Eye (tissue), 1 donor: Measurements from ENCODE around the gene TMC8.
A peak's percentile ranks its signal among the peaks of the same experiment; 100 is the strongest.
"Not testable (repeated sequence)": the region's sequence is repeated elsewhere in the genome, so short reads cannot be mapped to it uniquely, and the experiment has no call there.

Experiments
- DNase-seq: peaks from one replicate; pipeline ENCODE4 v3.0.0-alpha.2; 2015

Gene TMC8

DNA sequence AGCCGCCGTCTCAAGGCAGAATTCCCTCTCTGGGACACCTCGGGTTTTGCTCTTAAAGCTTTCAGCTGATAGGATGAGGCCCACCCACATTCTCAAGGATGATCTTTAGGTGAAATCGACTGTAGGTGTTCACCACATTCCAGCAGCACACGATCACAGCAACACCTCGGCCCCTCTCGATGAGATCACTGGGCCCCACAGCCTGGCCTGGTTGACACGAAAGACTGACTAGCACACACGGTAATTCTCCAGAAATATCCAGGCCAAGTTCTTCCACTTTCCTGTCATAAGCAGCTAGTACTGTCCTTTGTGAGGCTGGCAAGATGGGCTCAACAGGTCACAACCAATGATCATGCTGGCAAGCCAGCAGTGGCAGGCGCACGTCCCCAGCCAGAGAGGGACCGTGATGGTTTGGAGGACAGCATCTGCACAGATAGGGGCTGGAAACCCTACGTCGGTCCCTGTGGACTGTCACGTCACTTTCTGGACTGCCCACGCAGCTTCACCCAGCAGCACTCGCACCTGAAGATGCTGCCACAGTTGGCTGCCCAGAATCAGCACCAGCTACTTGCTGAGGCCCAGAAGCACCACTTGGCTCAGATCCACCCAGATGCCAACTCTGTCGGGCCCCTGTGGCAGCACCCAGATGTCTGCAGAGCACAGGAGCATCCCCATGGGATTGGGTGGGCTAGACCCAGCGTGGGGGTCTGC is 19.4 kb upstream of the TMC8 start:
- DNase-seq, result no peak

DNA sequence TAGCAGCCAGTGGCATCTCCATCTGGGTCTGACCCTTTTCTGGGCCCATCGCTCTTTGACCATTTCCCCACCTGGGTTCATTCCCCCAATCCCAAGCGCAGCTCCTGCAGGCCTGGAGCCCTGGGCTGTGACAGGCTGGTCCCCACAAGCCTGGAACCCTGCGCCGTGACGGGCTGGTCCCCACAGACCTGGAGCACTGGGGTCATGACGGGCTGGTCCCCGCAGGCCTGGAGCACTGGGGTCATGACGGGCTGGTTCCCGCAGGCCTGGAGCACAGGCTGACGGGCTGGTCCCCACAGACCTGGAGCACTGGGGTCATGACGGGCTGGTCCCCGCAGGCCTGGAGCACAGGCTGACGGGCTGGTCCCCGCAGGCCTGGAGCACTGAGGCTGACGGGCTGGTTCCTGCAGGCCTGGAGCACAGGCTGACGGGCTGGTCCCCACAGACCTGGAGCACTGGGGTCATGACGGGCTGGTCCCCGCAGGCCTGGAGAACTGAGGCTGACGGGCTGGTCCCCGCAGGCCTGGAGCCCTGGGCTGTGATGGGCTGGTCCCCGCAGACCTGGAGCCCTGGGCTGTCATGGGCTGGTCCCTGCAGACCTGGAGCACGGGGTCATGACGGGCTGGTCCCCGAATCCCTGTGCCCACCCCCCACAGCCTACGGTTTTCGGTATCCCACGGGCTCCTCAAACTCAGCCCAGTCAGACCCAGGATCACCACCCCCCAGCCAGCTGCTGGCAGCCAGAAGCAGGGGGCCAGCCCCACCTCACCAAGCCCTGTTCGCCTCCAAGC is 18.6 kb upstream of the TMC8 start:
- DNase-seq, result no peak

DNA sequence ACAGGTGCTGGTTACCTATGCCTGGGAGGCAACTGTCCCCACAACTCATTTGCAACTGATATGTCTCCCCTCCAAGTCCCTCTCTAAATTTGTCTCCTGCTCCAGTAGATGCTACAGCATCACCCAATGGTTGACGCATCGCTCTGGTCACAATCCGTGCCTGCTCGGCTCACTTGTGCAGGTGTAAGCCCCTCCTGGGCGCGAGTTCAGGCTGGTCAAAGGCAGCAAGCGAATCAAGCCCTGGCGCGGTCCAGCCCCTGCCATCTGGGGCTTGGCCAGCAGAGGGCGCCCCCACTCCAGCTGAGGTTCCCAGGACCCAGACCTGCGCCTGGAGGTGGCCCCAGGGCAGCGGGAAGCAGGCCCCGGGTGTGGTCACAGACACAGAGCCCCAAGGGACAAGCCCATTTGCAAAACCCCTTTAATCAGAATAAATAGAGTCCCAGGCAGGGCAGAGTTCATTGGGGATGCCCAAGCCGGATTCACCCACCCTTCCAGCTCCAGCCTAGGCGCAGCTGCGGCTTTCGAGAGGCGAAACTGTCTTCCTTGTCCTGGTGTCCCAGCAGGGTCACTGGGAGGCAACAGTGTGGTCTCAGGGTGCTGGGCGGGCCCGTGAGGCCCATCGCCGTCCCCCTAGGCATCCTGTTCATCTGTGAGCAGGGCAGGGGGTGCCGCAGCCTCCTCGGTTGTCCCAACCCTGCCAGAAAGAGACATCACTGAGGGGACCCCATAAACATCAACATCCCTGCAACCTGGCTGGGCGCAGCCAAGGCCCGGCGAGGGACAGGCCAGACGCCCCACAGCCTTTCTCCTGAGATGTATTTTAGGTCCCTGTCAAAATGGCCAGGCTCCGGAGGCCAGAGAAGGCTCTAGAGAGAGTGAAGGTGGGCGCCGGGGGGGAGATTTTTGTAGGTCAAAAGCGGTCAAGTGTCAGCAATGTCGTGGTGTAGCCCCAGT is 17.8 kb upstream of the TMC8 start:
- peak; percentile 85 for DNase-seq

DNA sequence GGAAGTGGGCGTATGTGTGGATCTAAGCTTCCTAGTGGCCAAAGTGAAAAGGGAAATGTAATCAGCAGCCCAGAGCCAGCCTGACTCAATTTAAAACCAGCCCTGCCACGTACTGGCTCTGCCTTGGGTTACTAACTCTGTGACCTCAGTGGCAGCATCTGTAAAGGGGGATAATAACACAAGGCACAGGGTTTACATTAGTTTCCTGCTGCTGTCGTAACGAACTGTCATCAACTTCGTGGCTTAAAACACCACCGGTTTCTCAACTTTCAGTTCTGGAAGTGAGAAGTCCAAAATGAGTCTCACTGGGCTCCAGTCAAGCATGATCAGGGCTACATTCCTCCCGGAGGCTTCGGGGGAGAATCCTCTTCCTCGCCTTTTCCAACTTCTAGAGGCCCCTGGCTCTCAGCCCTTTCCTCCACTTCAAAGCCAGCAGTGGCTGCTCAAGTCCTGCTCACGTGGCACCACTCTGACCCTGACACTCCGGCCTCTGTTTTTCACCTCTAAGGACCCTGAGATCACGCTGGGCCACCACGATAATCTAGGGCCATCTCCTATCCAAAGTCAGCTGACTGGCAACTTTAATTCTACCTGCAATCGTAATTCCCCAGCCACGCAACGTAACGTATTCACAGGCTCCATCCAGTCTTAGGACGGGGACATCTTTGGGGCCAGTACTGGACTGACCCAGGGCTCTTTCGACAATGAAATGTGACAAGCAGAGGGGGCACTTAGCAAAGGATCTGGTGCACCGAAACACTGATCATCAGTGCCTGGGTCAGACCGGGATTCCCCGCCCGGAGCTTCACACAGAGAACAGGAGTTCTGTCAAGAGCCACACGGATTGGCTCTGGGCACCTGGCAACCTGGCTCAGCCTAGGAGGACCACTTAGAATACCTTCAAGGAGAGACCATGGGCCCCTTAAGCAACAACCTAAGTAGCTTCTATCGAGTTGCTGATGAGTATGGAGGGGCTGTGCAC is 16.5 kb upstream of the TMC8 start:
- no peak for DNase-seq

DNA sequence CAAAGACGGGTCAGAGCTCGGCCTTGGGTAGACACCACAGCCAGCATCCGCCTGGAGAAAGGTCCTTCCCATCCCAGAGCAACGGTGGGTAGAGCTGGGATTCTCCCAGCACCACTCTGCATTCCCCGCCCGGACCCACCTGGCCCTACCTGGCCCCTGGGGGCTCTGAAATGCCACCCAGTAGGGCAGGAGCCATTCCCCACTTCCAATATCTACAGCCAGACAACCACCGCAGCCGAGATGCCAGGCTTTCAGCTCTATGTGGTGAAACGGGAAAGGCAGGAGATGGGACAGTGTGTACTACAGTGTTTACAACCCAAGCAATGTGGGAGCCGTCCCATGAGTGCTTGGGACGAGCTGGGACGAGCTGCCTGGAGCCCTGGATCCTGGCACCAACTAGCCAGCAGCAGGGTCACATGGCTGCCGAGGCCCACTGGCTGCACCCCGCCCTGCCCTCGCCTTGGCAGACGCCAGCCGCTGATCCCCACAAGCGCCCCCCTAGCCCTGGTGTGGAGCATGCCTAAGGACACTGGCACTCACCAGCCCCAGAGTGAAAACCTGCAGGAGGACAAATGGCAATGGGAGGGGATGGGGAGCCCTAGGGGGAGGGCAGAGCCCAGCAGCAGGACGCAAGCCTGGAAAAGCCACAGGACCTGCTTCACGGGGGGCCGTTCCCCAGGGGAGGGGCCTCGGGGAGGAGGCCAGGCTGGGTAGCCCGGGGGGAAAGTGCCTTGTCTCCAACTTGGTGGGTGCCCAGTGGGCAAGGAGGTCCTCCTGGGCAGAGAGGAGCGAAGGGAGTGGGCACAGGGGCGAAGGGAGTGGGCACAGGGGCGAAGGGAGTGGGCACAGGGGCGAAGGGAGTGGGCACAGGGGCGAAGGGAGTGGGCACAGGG is 15.5 kb upstream of the TMC8 start:
- DNase-seq, result no peak

DNA sequence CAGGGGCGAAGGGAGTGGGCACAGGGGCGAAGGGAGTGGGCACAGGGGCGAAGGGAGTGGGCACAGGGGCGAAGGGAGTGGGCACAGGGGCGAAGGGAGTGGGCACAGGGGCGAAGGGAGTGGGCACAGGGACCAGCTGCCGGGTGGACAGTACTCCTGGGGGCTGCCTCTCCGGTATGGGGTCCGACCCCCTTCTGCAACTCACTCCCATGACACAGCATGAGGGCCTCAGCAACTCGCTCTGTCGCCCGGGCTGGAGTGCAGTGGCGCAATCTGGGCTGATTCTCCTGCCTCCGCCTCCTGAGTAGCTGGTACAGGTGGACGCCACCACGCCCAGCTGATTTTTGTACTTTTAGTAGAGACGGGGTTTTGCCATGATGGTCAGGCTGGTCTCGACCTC is 14.8 kb upstream of the TMC8 start:
- not testable (repeated sequence) for DNase-seq

DNA sequence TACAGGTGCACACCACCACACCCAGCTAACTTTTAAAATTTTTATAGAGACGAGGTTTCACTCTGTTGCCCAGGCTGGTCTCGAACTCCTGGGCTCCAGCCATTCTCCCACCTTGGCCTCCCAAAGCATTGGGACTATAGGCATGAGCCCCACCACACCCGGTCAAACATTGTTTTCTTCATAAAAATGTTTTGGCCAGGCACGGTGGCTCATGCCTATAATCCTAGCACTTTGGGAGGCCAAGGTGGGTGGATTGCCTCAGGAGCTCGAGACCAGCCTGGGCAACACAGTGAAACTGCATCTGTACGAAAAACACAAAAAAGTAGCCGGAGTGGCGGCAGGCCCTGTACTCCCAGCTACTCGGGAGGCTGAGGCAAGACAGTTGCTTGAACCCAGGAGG is 14.2 kb upstream of the TMC8 start:
- DNase-seq, result no peak

DNA sequence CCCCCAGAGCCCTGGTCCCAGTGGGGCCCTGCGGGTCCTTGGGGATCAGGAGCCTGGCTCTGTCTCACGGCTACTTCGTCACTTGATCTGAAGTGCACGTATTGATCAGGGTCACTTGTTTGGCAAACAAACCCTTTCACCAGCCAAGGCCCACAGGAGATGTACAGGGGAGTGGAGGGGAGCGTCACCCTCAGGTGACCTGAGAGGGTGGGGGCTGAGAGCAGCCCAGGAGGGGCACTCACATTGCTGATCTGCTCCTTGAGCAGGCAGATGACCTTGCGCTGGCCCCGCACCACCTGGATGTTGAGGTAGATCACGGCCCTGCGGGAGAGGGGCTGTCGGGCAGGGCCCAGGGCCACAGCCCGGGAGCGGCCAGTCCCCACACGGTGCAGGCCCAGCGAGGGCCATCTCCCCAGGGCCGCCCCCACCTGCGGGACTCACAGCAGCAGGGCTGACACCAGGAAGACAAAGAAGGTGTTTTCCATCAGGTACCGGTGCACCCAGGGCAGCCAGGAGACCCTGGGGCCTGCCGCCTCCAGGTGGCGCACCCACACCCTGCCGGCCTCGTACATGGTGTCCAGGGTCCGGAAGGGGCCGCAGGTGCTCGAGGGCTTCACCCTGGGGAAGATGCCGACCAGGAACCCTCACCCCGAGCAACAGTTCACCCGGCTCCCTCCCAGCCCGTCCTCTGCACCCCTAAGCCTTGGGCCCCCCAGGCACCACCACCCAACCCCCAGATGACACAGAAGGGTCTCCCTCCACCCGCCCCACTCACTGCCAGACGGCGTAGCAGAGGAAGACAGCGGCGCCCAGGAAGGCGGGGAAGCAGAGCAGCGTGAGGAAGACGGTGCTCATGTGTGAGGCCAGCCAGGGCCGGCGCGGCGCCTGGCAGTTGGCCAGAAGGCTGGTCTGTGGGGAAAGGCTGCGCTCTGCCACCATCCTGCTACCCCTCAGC is 13.3 kb upstream of the TMC8 start:
- DNase-seq, result no peak

DNA sequence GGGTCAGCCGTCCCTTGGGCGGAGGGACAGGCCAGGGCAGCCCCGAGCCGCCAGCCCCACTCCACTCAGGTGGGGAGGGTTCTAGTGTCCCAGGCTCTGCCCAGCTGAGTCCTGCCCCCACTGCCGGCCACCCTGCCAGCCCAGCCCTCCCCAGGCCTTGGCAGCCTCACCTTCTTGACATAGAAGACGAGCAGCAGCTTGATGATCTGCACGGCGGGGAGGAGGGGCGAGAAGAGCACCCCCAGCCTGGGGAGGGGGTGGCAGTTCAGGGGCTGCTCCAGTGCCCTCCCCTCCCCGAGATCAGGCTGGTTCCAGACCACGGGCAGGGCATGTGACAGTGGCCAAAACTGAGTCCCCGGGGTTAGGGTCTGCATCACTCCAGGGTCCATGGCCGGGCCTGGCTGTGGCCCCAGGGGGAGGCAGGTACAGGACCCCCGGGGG is 11.8 kb upstream of the TMC8 start:
- DNase-seq, result no peak

DNA sequence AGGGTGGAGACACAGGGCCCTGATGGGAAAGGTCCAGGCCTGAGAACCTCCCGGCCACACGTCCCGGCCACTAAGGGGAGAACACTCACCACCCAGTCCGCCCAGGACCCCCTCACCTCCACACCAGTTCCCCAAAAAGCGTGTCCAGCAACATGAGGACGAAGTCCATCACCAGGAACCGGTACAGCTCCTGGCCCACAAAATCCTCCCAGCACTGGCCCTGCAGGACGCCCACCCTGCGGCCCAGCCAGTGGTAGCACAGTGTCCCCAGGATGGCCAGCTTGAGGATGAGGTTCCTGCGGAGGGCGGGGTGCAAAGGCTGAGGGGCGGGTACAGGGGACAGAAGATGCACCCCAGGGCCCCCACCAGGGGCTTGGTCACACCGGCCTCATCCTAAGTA is 10.0 kb upstream of the TMC8 start:
- no peak for DNase-seq

DNA sequence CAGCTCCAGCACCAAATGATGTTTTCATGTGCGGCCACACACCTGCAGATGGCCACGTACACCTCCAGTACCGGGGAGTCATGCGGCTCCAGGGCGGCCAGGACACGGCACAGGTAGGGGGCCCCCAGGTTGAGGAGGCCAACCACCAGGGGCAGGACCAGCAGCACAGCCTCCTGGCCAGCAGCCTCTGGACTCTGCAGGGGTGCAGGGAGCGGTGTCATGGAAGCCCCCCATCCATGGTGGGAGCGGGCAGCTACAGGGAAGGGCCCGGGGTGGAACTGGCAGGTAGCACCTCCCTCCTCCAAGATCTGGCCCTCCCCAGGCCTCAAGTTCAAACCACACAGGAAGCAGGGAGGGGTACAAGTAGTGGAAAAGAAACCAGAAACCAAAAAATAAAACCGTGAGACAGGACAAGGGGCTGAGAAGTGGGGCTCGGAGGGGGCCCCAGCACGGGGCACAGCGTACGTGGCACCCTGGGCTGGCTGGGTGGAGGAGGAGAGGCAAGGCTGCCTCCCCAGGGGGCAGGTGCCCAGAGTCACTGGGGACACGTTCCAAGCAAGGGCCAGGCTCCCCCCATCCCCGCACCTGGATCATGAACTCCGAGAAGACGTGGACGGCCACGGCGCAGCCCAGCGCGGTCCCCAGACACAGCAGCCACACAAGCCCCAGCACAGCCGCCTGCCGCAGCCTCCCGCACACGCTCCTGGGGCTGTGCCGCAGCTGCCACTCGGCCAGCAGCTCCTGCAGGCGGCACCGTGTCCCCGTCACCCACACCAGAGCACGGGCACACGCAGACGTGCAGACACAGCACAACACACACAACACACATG is 9.4 kb upstream of the TMC8 start:
- no peak for DNase-seq

DNA sequence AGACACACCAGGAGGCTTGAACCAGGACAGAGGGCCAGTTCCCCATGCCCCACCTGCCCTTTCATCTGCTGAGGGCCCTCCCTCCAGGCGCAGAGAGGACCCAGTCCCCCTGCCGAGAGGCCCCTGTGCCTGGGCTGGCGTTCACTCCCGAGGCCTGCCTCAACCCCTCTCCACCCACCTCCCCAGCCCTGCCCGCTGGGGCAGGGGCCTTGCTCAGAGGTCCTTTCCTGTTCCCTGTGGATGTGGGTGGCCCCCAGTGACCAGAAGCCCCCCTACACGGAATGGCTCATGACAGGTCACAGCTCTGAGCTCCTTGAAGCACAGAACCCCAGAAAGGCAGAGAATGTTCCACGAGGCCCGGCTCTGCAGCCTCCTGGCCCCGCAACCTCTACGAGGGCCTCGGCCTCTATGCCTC is 8.8 kb upstream of the TMC8 start:
- no peak for DNase-seq

DNA sequence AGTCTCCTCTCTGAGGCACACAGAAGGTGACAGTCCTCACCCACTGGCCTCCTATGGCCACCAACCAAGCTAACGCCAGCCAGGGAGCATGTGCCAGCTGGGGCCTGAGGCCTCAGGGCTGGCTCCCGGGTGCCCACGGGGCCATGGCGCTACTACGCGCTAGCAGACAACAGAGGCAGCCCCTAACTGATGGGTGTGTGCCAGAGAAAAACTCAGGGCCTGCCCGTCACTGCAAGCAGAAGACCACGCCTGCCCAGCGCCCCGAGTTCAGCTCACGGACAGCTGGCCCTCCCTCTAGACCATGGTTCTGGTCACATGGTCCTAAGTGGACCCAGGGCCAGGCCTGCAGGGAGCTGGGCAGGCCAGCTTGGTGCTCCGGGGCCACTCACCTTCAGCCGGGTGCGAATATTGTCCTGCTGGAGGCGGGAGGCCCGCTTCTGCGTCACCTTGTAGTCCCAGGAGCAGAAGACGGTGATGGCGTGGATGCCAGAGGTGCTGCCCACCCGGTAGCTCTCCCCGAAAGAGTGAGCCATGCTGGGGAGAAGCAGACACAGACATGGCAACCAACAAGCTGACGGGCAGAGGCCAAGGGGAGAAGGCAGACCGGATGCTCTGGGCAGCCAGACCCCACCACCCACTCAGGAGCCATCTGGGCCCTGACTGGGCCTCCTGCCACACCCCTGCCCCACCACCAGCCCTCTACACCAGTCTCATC is 8.2 kb upstream of the TMC8 start:
- no peak for DNase-seq

DNA sequence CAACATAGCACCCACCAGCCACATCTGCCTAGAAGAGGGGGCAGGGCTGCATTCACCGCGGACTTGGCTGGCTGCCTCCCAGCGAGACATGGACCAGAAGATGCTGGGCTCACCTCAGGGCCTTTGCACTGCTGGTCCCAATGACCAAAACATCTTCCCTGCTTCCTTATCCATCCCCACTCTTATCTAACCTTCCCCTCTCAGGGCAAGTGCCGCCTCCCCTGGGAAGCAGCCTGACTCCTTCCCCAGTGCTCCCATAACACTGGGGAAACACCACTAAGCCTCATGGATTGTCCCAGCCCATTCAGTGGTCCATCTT is 7.7 kb upstream of the TMC8 start:
- DNase-seq, result no peak

DNA sequence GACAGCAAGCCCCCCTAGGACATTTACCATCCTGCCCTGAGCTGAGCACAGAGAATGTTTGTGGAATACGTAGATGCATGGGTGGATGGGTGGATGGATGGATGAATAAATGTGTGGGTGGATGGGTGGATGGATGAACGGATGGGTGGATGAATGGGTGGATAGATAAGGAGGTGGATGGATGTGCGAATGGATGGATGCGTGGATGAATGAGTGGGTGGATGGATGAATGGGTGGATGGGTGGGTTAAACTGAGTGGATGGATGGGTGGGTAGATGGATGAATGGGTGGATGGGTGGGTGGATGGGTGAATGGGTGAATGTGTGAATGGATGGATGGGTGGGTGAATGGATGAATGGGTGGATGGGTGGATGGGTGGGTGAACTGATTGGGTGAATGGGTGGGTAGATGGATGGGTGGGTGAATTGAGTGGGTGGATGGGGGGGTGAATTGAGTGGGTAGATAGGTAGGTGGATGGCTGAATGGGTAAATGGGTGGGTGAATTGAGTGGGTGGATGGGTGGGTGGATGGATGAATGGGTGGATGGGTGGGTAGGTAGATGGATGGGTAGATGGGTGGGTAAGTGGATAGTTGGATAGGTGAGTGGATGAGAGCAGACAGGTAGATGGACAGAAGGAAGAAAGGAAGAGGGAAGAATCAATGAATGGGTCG is 7.2 kb upstream of the TMC8 start:
- no peak for DNase-seq

DNA sequence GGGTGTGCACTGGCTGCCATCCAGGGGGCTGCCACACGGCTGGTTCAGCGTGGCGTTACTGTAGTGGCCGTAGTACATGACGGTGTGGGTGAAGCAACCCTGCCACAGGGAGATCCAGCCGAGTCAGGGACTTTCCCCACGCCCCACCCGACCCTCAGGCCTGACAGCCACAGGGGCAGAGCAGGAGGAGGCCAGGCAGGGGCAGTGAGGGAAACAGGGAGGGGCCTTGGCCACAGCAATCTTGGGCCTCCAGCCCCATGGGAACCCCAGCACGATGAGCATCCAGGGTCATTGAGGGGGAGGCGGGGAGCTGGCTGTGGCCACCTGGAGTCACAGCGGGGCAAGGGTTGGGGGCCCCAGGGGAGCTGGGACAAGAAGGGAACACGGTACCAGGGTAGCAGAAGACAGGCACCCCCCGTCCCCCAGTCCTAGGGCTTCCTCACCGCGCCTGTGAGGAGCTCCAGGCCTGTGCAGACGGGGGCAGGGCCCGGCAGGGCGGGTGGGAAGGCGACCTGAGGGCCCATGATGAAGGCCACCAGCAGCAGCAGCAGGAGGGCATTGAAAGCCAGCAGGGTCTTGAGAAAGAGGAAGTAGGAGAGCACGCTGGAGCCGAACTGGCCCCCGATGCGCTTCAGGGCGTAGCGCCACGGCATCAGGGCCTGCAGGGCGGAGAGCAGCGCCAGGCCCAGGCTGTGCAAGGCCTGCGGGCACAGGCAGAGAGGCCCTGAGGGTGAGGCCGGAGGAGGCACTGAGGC is 6.3 kb upstream of the TMC8 start:
- no peak for DNase-seq

DNA sequence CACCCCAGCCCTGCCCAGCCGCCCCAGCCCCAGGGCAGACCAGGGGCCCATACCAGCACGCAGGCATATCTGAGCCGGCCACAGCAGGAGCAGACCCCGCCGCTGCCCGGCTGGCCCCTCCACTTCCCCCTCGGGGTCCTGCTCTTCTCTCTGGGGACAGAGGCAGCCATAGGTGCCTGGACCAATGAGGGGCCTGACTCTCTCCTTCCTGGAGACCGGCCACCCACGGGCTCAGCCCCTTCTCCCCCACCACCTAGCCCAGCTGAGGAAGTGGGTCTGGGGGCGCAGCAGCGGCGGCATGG is 5.8 kb upstream of the TMC8 start:
- no peak for DNase-seq
